T-helper 17 cell (primary cell): ENCODE data around the gene DISP3. TPM values are rescaled to one million over a fixed set of nuclear protein-coding genes. Genes with fewer than 3 reads are reported as not detected.

Source experiments
- ATAC-seq: fragments of 150-1000 bp; cut with Tn5 transposase; 2 replicates; pipeline ENCODE4 v1.10.0; 2021; ENCODE audit warnings: mild to moderate bottlenecking, moderate library complexity
- DNase-seq, 3 donors: peaks; one replicate each; pipeline versions ENCODE4 v3.0.0 to v3.0.0-alpha.2; 2020 to 2021
- H3K9me3 ChIP-seq: one replicate; pipeline ENCODE4 v1.7.0; 2013; ENCODE audit warnings: low read length, mild to moderate bottlenecking; ENCODE audit not compliant: control insufficient read depth, poor library complexity, severe bottlenecking
- H3K27ac Mint-ChIP-seq: one replicate; pipeline ENCODE4 v1.8.0; 2022; ENCODE audit warnings: mild to moderate bottlenecking, moderate library complexity, mixed read lengths
- H3K27me3 Mint-ChIP-seq: one replicate; pipeline ENCODE4 v1.8.0; 2022; ENCODE audit warnings: mixed read lengths
- H3K36me3 Mint-ChIP-seq: one replicate; pipeline ENCODE4 v1.8.0; 2022; ENCODE audit warnings: low read depth, mixed read lengths
- H3K4me1 Mint-ChIP-seq: one replicate; pipeline ENCODE4 v1.8.0; 2022; ENCODE audit warnings: mild to moderate bottlenecking, mixed read lengths
- H3K4me3 Mint-ChIP-seq: one replicate; pipeline ENCODE4 v1.8.0; 2022; ENCODE audit warnings: mild to moderate bottlenecking, moderate library complexity, mixed read lengths
- total RNA-seq, 4 donors: library from RNA in 2 of 4; stranded (reverse) in 2 of 4; gene quantifications; one replicate each; pipeline ENCODE4 v1.2.3 and lab custom pipeline; 2022 to 2026

The DISP3 gene
- total RNA-seq, 2 donors from 2014 or later = 0.70 to 1.1 TPM

- H3K4me3 Mint-ChIP-seq = no peak overlapping the region
- H3K9me3 ChIP-seq = no peaks in the 10 kb centered on the region
- DNase-seq (no peak), ATAC-seq (no peak)
- H3K4me1 Mint-ChIP-seq = no peaks in the 10 kb centered on the region
- peaks cover 27% of the 10 kb centered on the region for H3K27me3 Mint-ChIP-seq
- H3K36me3 Mint-ChIP-seq = no peaks in the 10 kb centered on the region
- H3K27ac Mint-ChIP-seq = no peak overlapping the region
Observed at GRCh38 chr1:11536573-11537379, 57.8 kb downstream of the DISP3 start.

DNA sequence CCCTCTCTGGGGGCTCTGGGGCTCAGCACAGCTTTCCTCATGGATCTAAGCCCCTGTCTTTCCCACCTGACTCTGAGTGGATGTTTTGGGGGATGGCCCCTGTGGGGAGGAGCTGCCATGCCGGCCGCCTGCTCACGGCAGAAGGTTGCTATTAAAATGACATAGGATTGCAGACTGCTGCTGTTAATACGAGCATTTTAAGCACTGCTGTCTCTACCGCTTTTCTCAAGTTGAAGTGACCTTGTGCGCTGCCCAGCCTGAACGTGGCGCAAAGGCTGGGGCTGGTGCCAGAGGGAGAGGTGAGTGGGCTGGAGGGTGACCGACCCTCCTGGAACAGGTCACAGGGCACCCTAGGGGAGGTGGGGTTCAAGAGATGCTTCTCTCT lies 58.4 kb downstream of the DISP3 start:
- H3K9me3 ChIP-seq = no peaks in the 10 kb centered on the region
- ATAC-seq = no peak
- peaks cover 33% of the 10 kb centered on the region for H3K27me3 Mint-ChIP-seq
- peaks cover under 1% of the 10 kb centered on the region for H3K4me1 Mint-ChIP-seq
- H3K27ac Mint-ChIP-seq = no peak overlapping the region
- no peak overlapping the region for H3K4me3 Mint-ChIP-seq
- H3K36me3 Mint-ChIP-seq = no peaks in the 10 kb centered on the region
- no peak for DNase-seq

GRCh38 chr1:11537854-11538591 lies 59.1 kb downstream of the DISP3 start:
- Mint-ChIP-seq H3K4me1 (peaks cover 2% of the 10 kb centered on the region), H3K27ac (no peak overlapping the region), H3K4me3 (no peak overlapping the region), H3K36me3 (no peaks in the 10 kb centered on the region), H3K27me3 (peaks cover 36% of the 10 kb centered on the region)
- DNase-seq (no peak), ATAC-seq (no peak)
- H3K9me3 ChIP-seq = no peaks in the 10 kb centered on the region

DNA sequence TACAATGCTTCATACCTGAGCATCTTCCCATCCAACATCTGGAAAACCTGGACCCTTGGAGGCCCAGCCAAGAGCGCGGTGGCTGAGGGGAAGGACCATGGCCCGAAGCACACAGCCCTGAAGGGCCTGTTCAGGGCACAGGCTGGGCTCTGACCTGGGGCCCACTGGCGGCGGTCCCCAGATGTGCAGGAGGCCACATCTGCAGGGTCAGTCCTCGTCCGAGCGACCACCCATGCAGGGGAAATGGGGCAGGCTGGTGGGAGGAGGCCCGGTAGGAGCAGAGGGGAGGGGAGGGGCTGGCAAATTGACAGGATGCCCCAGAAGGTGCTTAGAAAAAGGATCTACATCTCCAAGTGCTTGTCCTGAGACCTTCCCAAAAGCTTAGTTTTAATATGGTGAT lies 59.9 kb downstream of the DISP3 start:
- H3K9me3 ChIP-seq = no peaks in the 10 kb centered on the region
- DNase-seq (no peak), ATAC-seq (no peak)
- no peak overlapping the region for H3K4me3 Mint-ChIP-seq
- H3K36me3 Mint-ChIP-seq = no peaks in the 10 kb centered on the region
- peaks cover 2% of the 10 kb centered on the region for H3K4me1 Mint-ChIP-seq
- peaks cover 36% of the 10 kb centered on the region for H3K27me3 Mint-ChIP-seq
- H3K27ac Mint-ChIP-seq = no peak overlapping the region

DNA sequence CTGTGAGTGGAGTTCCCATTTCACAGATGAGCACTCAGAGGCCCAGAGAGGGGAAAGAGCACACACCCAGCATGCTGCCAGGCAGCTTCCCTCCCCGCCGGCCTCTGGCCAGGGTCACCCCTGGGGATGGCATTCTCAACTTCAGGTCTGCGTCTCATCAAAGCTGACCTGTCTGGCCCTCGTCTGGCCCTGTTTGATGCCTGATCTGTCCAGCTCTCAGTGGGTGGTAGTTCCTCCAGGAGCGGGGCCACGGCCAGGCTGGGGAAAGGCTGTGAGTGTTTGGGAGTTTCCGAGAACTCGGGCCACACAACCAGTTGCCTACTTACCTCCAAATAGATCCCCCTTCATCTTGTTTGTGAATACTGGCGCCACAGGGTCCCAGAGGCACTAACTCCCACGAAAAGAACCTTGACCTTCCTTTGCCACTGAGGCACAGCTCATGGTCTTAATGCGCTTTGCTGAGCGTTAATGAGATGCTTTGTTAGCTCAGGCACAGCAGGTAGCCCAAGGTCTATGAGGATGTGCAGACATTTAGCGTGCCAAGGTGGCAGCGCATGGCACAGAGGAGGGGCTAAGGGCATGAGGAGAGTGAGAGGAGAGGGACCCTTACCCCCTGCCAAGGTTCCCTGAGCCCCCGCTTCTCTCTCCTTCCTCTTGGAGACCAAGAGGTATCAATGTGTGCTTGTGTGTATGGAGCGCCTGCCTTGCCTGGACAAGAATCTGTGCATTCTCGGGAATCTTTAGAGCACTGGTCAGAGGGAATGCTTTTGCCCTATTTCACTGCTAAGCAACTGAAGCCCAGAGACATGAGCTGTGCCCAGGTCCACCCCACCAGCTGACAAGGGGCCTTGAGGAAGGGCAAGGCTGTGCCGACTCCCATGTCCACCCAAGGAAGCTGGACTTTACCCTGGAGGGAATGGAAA lies 61.2 kb downstream of the DISP3 start:
- H3K27me3 Mint-ChIP-seq = peaks cover 36% of the 10 kb centered on the region
- H3K36me3 Mint-ChIP-seq = no peaks in the 10 kb centered on the region
- H3K4me1 Mint-ChIP-seq = peaks cover 2% of the 10 kb centered on the region

GRCh38 chr1:11540773-11541160 lies 61.8 kb downstream of the DISP3 start:
- H3K9me3 ChIP-seq = no peaks in the 10 kb centered on the region
- DNase-seq (no peak), ATAC-seq (no peak)
- Mint-ChIP-seq H3K36me3 (no peaks in the 10 kb centered on the region), H3K27ac (no peak overlapping the region), H3K27me3 (peaks cover 36% of the 10 kb centered on the region), H3K4me1 (peaks cover 4% of the 10 kb centered on the region), H3K4me3 (no peak overlapping the region)

More for the DNA sequence above, 61.2 kb downstream of the DISP3 start:
- Mint-ChIP-seq H3K27ac (no peak overlapping the region), H3K4me3 (no peak overlapping the region)
- no peaks in the 10 kb centered on the region for H3K9me3 ChIP-seq
- no peak for ATAC-seq
- no peak for DNase-seq

GRCh38 chr1:11541236-11541635 lies 62.3 kb downstream of the DISP3 start:
- H3K4me1 Mint-ChIP-seq = peaks cover 6% of the 10 kb centered on the region
- H3K27ac Mint-ChIP-seq = no peak overlapping the region
- H3K27me3 Mint-ChIP-seq = peaks cover 36% of the 10 kb centered on the region
- H3K36me3 Mint-ChIP-seq = no peaks in the 10 kb centered on the region
- no peak for DNase-seq
- no peak for ATAC-seq
- no peak overlapping the region for H3K4me3 Mint-ChIP-seq
- no peaks in the 10 kb centered on the region for H3K9me3 ChIP-seq

DNA sequence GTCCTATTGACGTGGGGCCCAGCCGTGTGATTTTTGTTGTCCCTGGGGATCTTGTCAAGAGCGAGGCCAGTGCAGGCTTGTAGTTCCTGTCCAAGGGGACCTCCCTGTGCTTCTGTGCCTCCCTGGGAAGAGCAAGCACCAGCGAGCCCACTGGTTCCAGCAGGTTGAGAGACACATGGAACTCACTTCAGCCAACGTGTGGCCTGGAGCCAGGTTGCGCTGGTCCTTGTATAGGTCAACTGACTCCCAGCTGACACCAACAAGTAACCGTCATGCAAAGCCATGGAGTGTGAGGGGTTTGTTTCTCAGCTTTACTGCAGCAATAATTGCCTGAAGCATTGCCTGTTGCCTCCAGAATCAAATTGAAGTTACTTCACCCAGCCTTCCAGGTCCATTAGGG lies 63.0 kb downstream of the DISP3 start:
- Mint-ChIP-seq H3K36me3 (no peaks in the 10 kb centered on the region), H3K4me1 (peaks cover 6% of the 10 kb centered on the region), H3K27me3 (peaks cover 42% of the 10 kb centered on the region), H3K4me3 (no peak overlapping the region), H3K27ac (no peak overlapping the region)
- DNase-seq (no peak), ATAC-seq (no peak)
- H3K9me3 ChIP-seq = no peaks in the 10 kb centered on the region

- Mint-ChIP-seq H3K27ac (no peak overlapping the region), H3K36me3 (no peaks in the 10 kb centered on the region), H3K4me1 (peaks cover 6% of the 10 kb centered on the region), H3K4me3 (no peak overlapping the region), H3K27me3 (peaks cover 50% of the 10 kb centered on the region)
- ATAC-seq (no peak), DNase-seq (no peak)
- H3K9me3 ChIP-seq = no peaks in the 10 kb centered on the region
Observed at GRCh38 chr1:11543392-11543791, 64.4 kb downstream of the DISP3 start.

DNA sequence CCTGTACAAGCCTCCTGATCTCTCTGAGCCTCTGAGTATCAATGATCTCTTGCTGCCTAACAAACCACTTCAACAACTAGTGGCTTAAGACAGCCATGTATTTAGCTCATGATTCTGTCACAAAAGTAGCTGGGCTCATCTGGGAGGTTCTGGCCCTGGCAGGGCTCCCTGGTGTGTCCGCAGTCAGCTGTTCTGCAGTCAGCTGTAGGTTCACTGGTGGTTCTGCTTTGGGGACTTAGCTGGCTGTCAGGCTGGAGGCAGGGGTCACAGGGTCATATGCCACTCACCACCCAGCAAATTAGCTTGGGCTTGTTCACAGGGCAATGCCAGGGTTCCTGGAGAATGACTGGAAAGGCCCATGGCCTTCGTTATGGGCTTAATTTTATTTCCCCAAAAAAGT lies 64.8 kb downstream of the DISP3 start:
- no peak overlapping the region for H3K27ac Mint-ChIP-seq
- no peaks in the 10 kb centered on the region for H3K36me3 Mint-ChIP-seq
- peaks cover 6% of the 10 kb centered on the region for H3K4me1 Mint-ChIP-seq

GRCh38 chr1:11546456-11546855 lies 67.5 kb downstream of the DISP3 start:
- ATAC-seq = no peak
- H3K4me1 Mint-ChIP-seq = peaks cover 6% of the 10 kb centered on the region
- no peaks in the 10 kb centered on the region for H3K9me3 ChIP-seq
- no peaks in the 10 kb centered on the region for H3K36me3 Mint-ChIP-seq
- H3K27ac Mint-ChIP-seq = no peak overlapping the region
- no peak for DNase-seq
- peaks cover 42% of the 10 kb centered on the region for H3K27me3 Mint-ChIP-seq
- no peak overlapping the region for H3K4me3 Mint-ChIP-seq

More for the DNA sequence above, 64.8 kb downstream of the DISP3 start:
- Mint-ChIP-seq H3K4me3 (no peak overlapping the region), H3K27me3 (peaks cover 51% of the 10 kb centered on the region)
- no peaks in the 10 kb centered on the region for H3K9me3 ChIP-seq
- ATAC-seq = no peak
- no peak for DNase-seq

GRCh38 chr1:11550664-11551283 lies 71.8 kb downstream of the DISP3 start:
- no peak for ATAC-seq
- Mint-ChIP-seq H3K27me3 (peaks cover 67% of the 10 kb centered on the region), H3K4me1 (peaks cover 2% of the 10 kb centered on the region)

GRCh38 chr1:11558276-11558675 lies 79.3 kb downstream of the DISP3 start:
- Mint-ChIP-seq H3K4me3 (no peak overlapping the region), H3K27me3 (peaks cover 82% of the 10 kb centered on the region), H3K36me3 (peaks cover 3% of the 10 kb centered on the region), H3K4me1 (peaks cover 8% of the 10 kb centered on the region), H3K27ac (no peak overlapping the region)
- ATAC-seq (no peak), DNase-seq (no peak)
- H3K9me3 ChIP-seq = no peaks in the 10 kb centered on the region

More at GRCh38 chr1:11550664-11551283, 71.8 kb downstream of the DISP3 start:
- no peaks in the 10 kb centered on the region for H3K9me3 ChIP-seq
- no peak overlapping the region for H3K4me3 Mint-ChIP-seq
- H3K27ac Mint-ChIP-seq = no peak overlapping the region
- peaks cover 3% of the 10 kb centered on the region for H3K36me3 Mint-ChIP-seq
- DNase-seq = no peak
